Measurements from ENCODE around the gene ELMO1. TPM values are rescaled to one million over a fixed set of nuclear protein-coding genes. Genes with fewer than 3 reads are reported as not detected.

Gene ELMO1
- polyA plus RNA-seq, 1 experiment = not detected

DNA sequence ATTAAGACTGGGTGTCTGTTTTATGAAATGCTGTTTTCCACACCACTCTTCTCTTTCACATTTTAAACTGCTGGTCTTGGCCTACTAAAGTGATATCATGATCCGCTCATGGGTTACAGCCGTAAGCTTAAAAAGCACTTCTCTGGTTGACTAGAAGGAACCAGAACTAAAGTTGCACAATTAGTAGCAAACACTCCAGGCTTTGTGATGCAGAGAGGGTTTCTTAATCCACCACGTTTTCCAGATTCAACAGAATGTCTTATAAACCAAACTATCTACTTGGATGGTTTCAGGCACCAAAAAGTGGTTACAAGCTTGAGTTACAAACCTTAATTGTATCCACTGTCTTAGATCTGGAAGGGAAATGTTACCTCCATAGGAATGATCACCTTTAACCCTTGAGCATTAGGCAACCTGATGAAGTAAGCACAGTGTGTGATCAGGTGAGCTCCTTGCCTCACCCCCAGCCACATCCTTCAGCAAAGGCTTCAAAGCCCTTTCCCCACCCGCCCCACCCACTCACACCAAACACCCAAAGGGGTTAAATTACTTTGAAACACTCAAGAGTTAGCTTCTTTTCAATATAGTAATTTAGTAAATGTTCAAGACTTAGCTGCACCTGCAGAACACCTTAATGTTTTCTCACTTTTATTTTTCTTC is 3.5 kb downstream of the ELMO1 start:
- ChIA-PET CTCF (no interaction called here), POLR2A (no interaction called here)
- DNase-seq (ENCODE audit: low read depth) = no peak
- H3K4me3 ChIP-seq (ENCODE audit: low read depth, low read length) = no peak overlapping the region
- no peaks in the 10 kb centered on the region for H3K27me3 ChIP-seq (ENCODE audit: control insufficient read depth, insufficient read depth, low read length)
- TF ChIP-seq, protein P1, sequence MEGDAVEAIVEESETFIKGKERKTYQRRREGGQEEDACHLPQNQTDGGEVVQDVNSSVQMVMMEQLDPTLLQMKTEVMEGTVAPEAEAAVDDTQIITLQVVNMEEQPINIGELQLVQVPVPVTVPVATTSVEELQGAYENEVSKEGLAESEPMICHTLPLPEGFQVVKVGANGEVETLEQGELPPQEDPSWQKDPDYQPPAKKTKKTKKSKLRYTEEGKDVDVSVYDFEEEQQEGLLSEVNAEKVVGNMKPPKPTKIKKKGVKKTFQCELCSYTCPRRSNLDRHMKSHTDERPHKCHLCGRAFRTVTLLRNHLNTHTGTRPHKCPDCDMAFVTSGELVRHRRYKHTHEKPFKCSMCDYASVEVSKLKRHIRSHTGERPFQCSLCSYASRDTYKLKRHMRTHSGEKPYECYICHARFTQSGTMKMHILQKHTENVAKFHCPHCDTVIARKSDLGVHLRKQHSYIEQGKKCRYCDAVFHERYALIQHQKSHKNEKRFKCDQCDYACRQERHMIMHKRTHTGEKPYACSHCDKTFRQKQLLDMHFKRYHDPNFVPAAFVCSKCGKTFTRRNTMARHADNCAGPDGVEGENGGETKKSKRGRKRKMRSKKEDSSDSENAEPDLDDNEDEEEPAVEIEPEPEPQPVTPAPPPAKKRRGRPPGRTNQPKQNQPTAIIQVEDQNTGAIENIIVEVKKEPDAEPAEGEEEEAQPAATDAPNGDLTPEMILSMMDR (IDR thresholded peaks at IDR 0.05; ENCODE audit: insufficient read depth, low read depth, low read length) = no peak
- H3K36me3 ChIP-seq (ENCODE audit: control insufficient read depth, insufficient read depth, low read length) = no peaks in the 10 kb centered on the region

DNA sequence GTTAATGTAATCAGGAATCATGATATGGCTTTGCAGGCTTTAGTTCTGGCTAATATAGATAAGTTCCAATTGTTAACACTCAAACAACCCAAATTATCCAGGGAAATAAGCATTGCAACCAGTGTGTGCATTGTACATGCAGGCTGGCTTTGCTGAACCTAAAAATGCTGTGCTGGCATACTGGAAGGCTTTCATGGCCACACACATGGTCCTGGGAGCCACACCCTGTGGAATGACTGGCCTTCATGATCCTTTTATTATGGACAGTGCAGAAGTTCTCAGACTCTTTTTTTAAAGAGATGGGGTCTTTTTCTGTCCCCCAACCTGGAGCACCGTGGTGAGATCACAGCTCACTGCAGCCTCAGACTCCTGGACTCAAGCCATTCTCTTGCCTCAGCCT is 5.0 kb downstream of the ELMO1 start:
- no peak for DNase-seq (ENCODE audit: low read depth)
- TF ChIP-seq, protein P1 (IDR thresholded peaks at IDR 0.05; ENCODE audit: insufficient read depth, low read depth, low read length) = no peak
- H3K36me3 ChIP-seq (ENCODE audit: control insufficient read depth, insufficient read depth, low read length) = no peaks in the 10 kb centered on the region
- POLR2A ChIA-PET = no interaction called here
- H3K27me3 ChIP-seq (ENCODE audit: control insufficient read depth, insufficient read depth, low read length) = no peaks in the 10 kb centered on the region
- CTCF ChIA-PET = no interaction called here
- H3K4me3 ChIP-seq (ENCODE audit: low read depth, low read length) = no peak overlapping the region

DNA sequence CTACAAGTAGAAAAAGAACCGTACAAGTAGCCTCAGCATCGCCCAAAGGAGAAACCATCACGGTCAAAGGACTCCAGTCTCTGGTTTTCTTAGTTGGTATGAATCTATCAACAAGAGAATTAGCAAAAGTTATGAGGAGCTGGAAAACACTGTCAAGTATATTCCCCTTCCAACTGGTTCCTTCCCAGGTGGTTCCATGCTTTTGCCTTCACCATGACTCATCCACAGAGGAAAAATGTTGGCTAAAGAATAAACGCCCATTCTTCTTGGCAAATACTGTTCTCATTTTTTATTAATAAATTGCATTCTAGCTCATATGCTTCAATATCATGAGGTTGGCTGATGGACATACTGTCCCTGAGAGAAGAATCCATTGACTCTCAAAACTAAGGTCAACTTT is 6.4 kb downstream of the ELMO1 start:
- Histone ChIP-seq H3K4me3 (ENCODE audit: low read depth, low read length) (no peak overlapping the region), H3K27me3 (ENCODE audit: control insufficient read depth, insufficient read depth, low read length) (no peaks in the 10 kb centered on the region), H3K36me3 (ENCODE audit: control insufficient read depth, insufficient read depth, low read length) (no peaks in the 10 kb centered on the region)
- TF ChIP-seq, protein P1 (IDR thresholded peaks at IDR 0.05; ENCODE audit: insufficient read depth, low read depth, low read length) = no peak
- ChIA-PET POLR2A (no interaction called here), CTCF (no interaction called here)
- DNase-seq (ENCODE audit: low read depth) = no peak

DNA sequence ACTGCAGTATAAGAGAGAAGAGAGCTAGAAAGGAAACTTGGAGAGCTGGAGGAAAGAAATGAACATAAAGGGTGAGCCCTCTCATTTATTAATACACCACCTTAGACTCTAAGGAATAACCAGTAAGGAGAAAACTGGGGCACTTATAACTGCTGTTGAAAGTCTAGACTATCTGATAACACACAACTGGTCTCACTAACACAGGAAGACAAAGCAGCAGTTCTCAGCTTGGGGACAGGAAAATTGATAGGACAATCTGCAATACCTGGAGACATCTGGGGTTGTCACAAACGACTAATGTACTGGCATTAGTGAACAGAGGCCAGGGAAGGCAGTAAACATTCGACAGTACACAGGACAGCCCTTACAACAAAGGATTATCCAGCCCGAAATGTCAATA is 6.8 kb downstream of the ELMO1 start:
- ChIA-PET POLR2A (no interaction called here), CTCF (no interaction called here)
- DNase-seq (ENCODE audit: low read depth) = no peak
- Histone ChIP-seq H3K27me3 (ENCODE audit: control insufficient read depth, insufficient read depth, low read length) (no peaks in the 10 kb centered on the region), H3K36me3 (ENCODE audit: control insufficient read depth, insufficient read depth, low read length) (no peaks in the 10 kb centered on the region), H3K4me3 (ENCODE audit: low read depth, low read length) (no peak overlapping the region)
- TF ChIP-seq, protein P1 (IDR thresholded peaks at IDR 0.05; ENCODE audit: insufficient read depth, low read depth, low read length) = no peak

DNA sequence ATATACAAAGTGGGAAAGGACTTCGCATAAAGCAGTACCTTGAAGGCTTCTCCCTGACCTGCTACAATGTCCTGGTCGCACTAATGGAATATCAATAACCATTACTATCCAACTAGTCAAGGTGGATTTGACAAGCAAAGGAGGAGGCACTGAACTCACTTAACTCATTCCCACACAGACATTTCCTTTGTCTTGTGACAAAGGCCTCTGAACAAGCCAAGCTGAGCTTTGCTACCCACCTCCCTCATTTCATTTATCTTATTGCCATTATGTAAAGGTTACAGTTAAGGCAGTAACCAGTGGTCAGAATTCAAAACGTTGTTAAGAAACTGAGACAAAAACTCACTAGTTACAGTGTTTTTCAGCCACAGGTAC is 7.3 kb downstream of the ELMO1 start:
- TF ChIP-seq, protein P1 (IDR thresholded peaks at IDR 0.05; ENCODE audit: insufficient read depth, low read depth, low read length) = no peak
- no peak overlapping the region for H3K4me3 ChIP-seq (ENCODE audit: low read depth, low read length)
- H3K36me3 ChIP-seq (ENCODE audit: control insufficient read depth, insufficient read depth, low read length) = no peaks in the 10 kb centered on the region
- POLR2A ChIA-PET = no interaction called here
- H3K27me3 ChIP-seq (ENCODE audit: control insufficient read depth, insufficient read depth, low read length) = no peaks in the 10 kb centered on the region
- DNase-seq (ENCODE audit: low read depth) = no peak
- CTCF ChIA-PET = no interaction called here

Data from BJ (cell line).